LNCAP (cell line): Measurements from ENCODE around the gene DNM2.

Experiments used
- TF ChIP-seq, protein P1 (sequence below): fragments of 450-650 bp; IDR thresholded peaks from 2 replicates; pipeline ENCODE4 v1.5.1; 2017; ENCODE audit warnings: mild to moderate bottlenecking

Gene DNM2

DNA sequence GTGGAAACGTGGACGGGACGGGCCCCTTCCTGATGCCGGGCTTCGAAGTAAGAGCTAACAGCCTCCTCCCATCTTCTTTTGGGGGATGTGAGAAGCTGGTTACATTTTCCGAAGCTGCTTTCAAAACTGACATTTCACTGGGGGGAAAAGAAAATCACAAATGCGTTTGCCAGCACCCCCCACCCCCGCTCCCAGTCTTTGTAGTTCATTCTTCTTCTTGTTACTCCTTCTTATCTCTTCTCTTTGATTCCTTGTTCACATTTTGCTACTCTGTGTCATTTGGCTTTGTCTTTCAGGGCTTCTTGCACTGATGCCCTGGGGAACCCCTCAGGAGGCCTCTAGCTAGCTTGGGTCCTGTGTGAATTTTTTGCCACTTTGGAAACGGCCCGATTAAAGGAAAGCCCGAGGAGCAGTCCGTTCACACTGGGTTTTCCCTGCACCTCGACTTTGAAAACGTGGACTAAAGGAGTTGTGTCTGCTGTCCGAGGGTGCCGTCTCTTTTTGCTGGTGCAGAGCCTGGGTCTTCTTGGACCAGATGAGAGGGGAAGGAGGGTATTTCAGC, 154.7 kb downstream of the DNM2 start:
- TF ChIP-seq, protein P1, sequence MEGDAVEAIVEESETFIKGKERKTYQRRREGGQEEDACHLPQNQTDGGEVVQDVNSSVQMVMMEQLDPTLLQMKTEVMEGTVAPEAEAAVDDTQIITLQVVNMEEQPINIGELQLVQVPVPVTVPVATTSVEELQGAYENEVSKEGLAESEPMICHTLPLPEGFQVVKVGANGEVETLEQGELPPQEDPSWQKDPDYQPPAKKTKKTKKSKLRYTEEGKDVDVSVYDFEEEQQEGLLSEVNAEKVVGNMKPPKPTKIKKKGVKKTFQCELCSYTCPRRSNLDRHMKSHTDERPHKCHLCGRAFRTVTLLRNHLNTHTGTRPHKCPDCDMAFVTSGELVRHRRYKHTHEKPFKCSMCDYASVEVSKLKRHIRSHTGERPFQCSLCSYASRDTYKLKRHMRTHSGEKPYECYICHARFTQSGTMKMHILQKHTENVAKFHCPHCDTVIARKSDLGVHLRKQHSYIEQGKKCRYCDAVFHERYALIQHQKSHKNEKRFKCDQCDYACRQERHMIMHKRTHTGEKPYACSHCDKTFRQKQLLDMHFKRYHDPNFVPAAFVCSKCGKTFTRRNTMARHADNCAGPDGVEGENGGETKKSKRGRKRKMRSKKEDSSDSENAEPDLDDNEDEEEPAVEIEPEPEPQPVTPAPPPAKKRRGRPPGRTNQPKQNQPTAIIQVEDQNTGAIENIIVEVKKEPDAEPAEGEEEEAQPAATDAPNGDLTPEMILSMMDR: no peak

DNA sequence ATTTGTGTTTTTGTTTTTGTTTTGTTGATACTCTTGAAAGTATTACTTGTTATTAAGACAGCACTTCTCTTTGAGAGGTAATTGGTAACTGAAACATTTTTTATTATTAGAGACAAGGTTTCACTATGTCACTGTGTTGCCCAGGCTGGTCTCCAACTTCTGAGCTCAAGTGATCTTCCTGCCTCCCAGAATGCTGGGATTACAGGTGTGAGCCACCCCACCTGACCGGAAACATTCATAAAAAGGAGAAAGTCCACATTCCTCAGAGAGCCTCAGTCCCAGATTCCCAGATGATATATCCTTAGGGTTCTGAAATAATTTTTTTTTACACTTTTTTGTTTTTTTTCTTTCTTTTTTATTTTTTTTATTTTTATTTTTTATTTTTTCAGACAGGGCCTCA, 156.1 kb downstream of the DNM2 start:
- TF ChIP-seq, protein P1: no peak

DNA sequence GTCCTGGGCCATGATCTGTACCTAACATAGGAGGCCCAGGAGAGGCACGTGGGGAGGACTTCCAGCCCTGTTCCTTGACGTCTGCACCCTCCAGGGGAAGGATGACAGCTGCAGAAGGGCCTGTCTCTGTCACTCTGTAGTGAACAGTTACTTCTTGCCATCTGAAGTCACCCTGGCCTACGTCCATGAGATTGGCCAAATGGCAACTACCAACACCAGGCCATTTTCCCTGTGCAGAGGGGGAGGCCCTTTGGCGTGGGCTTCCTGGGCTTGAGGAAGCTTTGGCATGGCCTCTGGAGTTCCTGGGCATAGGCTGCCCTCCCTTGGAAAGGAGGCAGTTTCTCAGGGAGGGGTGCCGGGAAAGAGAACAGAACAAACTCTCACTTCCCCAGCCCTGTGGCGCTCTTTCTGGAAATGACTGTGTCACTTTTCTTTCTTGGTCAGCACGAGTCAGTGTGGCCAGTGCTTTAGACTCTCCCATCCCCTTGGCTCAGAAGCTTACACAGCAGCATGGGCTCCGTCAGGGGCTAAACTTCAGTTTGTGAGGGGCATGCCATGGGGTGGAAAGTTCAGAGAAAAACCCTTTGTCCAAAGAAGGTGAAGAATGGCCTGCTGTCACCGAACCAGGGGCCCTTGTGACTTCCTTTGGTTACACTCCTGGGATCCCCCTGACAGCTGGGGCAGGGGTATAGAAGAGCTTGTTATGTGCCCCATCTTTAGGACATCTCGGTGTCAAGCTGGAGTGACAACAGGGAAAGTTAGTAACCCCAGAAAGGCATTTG, 158.8 kb downstream of the DNM2 start:
- TF ChIP-seq, protein P1: no peak

DNA sequence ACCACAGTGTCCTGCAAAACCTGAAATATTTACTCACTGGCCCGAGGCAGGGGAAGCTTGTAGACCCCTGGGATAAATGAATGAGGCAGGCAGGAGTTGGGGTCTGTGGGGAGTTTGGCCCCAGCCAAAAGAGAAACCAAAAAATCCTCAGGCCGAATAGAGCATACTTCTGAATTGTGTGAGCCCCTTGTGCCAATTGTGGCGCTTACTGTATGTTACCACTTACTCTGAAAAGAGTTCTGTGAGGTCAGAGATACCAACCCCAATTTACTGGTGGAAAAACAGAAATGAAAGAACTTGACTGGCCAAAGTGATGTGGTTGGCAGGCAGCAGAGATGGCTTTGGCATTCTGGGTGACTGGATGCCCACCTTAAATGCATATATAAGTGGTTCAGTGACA, 160.4 kb downstream of the DNM2 start:
- TF ChIP-seq, protein P1: no peak
